ENCODE measurements around the gene AGBL5. TPM values are rescaled to one million over a fixed set of nuclear protein-coding genes. Genes with fewer than 3 reads are reported as not detected.
"Not testable (repeated sequence)": the region's sequence is repeated elsewhere in the genome, so short reads cannot be mapped to it uniquely, and the experiment has no call there.

AGBL5 gene
- total and polyA plus RNA-seq, 8 donors = 7.8 to 29.0 (median 12.2) TPM

GRCh38 chr2:27115519-27115918 lies 64.1 kb downstream of the AGBL5 start:
- TF ChIP-seq EP300 (IDR thresholded peaks at IDR 0.05) (no peak), CTCF (IDR thresholded peaks at IDR 0.05) (no peak), POLR2A (IDR thresholded peaks at IDR 0.05) (no peak), POLR2AphosphoS5 (IDR thresholded peaks at IDR 0.05) (no peak)
- Histone ChIP-seq H3K9me3 (no peaks in the 10 kb centered on the region), H3K4me1 (peaks cover 11 to 17% (median 13%) of the 10 kb centered on the region in 4 donors), H3K27ac (no peak overlapping the region), H3K36me3 (no peaks in the 10 kb centered on the region), H3K4me3 (no peak overlapping the region), H3K27me3 (peaks cover 10 to 39% (median 24%) of the 10 kb centered on the region in 3 donors)
- intact Hi-C loops (cut with DNase I; ENCODE audit: low total_unique reads) = no loop called here
- no peak for DNase-seq
- WGBS, 5 donors = 65 to 81% (median 69%) methylated on average over 2 of the region's 2 CpGs

DNA sequence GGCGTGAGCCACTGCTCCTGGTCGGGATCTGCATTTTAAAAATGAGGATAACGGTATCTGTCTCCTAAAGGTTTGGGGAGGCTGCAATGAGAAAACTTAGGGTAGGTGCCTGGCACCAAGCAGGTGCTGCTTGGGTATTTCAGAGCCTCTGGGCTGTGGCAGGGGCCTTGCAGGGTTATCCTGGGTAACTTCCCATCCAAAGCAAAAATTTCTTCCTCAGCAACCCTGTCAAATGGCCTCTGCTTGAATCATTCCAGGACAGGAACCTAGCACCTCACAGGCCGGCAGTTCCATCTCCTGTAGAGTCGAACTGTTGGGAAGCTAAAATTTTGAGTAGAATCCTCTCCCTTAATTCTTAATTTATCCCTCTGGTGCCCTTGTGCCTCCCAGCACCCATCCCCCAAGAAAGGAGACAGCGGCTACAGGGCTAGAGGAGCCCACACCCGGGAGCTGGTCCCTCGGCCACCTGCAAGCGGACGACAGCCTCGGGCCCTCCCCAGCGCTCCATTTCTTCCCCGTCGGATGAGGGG lies 66.6 kb downstream of the AGBL5 start:
- Histone ChIP-seq H3K27me3 (peaks cover 10 to 39% (median 24%) of the 10 kb centered on the region in 3 donors), H3K36me3 (no peaks in the 10 kb centered on the region), H3K4me3 (peak overlapping the region; percentile 44 to 58 (median 50)), H3K9me3 (no peaks in the 10 kb centered on the region), H3K27ac (no peak overlapping the region), H3K4me1 (peaks cover 11 to 21% (median 17%) of the 10 kb centered on the region in 4 donors)
- DNase-seq = no peak
- 23 to 26% (median 26%) methylated on average over 12 to 14 of the region's 14 CpGs for WGBS, 5 donors
- intact Hi-C loops (cut with DNase I; ENCODE audit: low total_unique reads) = no loop called here
- no peak for TF ChIP-seq POLR2AphosphoS5 (IDR thresholded peaks at IDR 0.05)
- TF ChIP-seq POLR2A (IDR thresholded peaks at IDR 0.05) = no peak
- TF ChIP-seq EP300 (IDR thresholded peaks at IDR 0.05) = no peak
- no peak for TF ChIP-seq CTCF (IDR thresholded peaks at IDR 0.05)

DNA sequence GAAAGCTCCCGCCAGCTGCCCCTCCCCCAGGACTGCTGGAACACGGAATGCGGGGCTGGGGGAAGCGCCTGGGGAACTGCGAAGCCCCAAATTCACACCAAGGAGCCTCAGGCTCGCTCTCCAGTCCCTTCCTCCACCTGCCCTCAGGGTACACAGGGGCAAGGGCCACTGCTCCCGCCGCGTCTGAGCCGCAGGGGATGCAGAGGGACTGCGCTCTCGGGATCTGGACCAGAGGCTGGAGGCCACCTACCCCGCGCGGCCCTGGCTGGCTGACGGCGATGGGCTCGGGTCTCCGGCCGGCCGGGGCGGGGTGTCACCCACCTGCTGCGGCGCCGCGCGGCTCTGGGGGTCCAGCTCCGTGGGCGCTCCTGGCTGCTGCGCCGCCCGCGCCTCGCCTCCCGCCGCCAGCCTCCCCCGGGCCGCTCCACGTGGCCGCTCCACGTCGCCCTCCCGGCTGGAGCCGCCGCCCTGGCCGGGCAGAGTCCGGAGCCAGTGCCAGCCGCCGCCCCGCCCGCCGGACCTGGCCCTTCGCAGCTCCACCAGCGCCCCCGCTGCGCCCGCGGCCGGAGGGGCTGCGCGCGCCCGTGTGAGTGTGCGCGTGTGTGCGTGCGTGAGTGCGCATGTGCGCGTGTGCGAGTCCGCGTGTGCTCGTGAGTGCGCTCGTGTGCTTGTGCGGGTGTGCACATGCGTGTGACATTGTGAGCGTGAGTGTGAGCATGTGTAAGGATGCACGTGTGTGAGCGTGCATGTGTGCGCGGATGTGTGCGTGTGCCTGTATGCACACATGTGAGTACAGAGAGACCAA lies 67.3 kb downstream of the AGBL5 start, which contains the start of gene CGREF1:
TSS of gene CGREF1 (minus strand) at position 604 of the 805 bp plus-strand sequence. CDS start 14,762 bp downstream, outside the sequence.
- H3K4me3 ChIP-seq = peak within 1 kb of the TSS; percentile 44 to 58 (median 50)
- no peaks in the 10 kb centered on the region for H3K9me3 ChIP-seq
- peak; percentile 45 to 68 for DNase-seq
- 2 to 13% (median 4%) methylated on average over 11 to 84 of the region's 84 CpGs for WGBS, 5 donors
- intact Hi-C loops (cut with DNase I; ENCODE audit: low total_unique reads) = no loop called here
- no peaks in the 10 kb centered on the region for H3K36me3 ChIP-seq
- H3K4me1 ChIP-seq = peaks cover 13 to 28% (median 23%) of the 10 kb centered on the region in 4 donors
- H3K27me3 ChIP-seq = peaks cover 10 to 39% (median 24%) of the 10 kb centered on the region in 3 donors
- TF ChIP-seq POLR2A (IDR thresholded peaks at IDR 0.05) (no peak), POLR2AphosphoS5 (IDR thresholded peaks at IDR 0.05) (no peak), CTCF (IDR thresholded peaks at IDR 0.05) (no peak), EP300 (IDR thresholded peaks at IDR 0.05) (no peak)
- H3K27ac ChIP-seq = no peak within 1 kb of the TSS

- Histone ChIP-seq H3K4me1 (peaks cover 17 to 33% (median 28%) of the 10 kb centered on the region in 4 donors), H3K27me3 (peaks cover 10 to 39% (median 24%) of the 10 kb centered on the region in 3 donors), H3K4me3 (peak overlapping the region; percentile 44 to 58 (median 50))
- H3K36me3 ChIP-seq; H3K27ac ChIP-seq; H3K9me3 ChIP-seq; DNase-seq; intact Hi-C loops (cut with DNase I; ENCODE audit: low total_unique reads): not testable (repeated sequence)
- WGBS, 5 donors = 71 to 82% (median 80%) methylated on average over 8 of the region's 8 CpGs
These were observed 67.8 kb downstream of the AGBL5 start for GRCh38 chr2:27119330-27119670.

Other genes with a start within 250 kb of the AGBL5 start
- under 1 TPM in 1 of 5 donors, not detected in 4; 0.55 TPM for gene DPYSL5, start 203.5 kb upstream of the AGBL5 start, total RNA-seq
- under 1 TPM in 1 of 3 donors, not detected in 2; 0.06 TPM for gene DPYSL5, start 203.5 kb upstream of the AGBL5 start, polyA plus RNA-seq
- gene MAPRE3, start 81.0 kb upstream of the AGBL5 start, total RNA-seq = 10 to 100 TPM in 2 of 5 donors, 1 to 10 TPM in 3; 7.0 to 19.9 (median 9.9) TPM
- 10 to 100 TPM; 12.3 to 24.1 (median 14.8) TPM for gene MAPRE3, start 81.0 kb upstream of the AGBL5 start, polyA plus RNA-seq
- 100 to 1,000 TPM in 2 of 5 donors, 10 to 100 TPM in 3; 30.1 to 206 (median 89.5) TPM for gene TMEM214, start 18.7 kb upstream of the AGBL5 start, total RNA-seq
- gene TMEM214, start 18.7 kb upstream of the AGBL5 start, polyA plus RNA-seq = 10 to 100 TPM; 17.1 to 35.1 (median 28.1) TPM
- gene OST4, start 20.0 kb downstream of the AGBL5 start, total RNA-seq = 100 to 1,000 TPM in 4 of 5 donors, 10 to 100 TPM in 1; 16.8 to 281 (median 134) TPM
- gene OST4, start 20.0 kb downstream of the AGBL5 start, polyA plus RNA-seq = 100 to 1,000 TPM; 421 to 610 (median 506) TPM
- 100 to 1,000 TPM in 2 of 5 donors, 10 to 100 TPM in 3; 17.5 to 208 (median 89.2) TPM for gene EMILIN1, start 26.9 kb downstream of the AGBL5 start, total RNA-seq
- gene EMILIN1, start 26.9 kb downstream of the AGBL5 start, polyA plus RNA-seq = 10 to 100 TPM; 19.6 to 53.1 (median 31.1) TPM
- gene KHK, start 35.1 kb downstream of the AGBL5 start, total RNA-seq = 10 to 100 TPM in 1 of 5 donors, 1 to 10 TPM in 3, not detected in 1; 1.3 to 18.2 (median 3.0) TPM
- gene KHK, start 35.1 kb downstream of the AGBL5 start, polyA plus RNA-seq = 1 to 10 TPM; 3.5 to 5.9 (median 4.2) TPM
- 1 to 10 TPM in 3 of 5 donors, not detected in 2; 1.4 to 4.1 (median 2.6) TPM for gene CGREF1, start 67.5 kb downstream of the AGBL5 start, total RNA-seq
- 1 to 10 TPM; 2.3 to 3.2 (median 2.4) TPM for gene CGREF1, start 67.5 kb downstream of the AGBL5 start, polyA plus RNA-seq
- not detected for gene ABHD1, start 72.1 kb downstream of the AGBL5 start, total RNA-seq
- under 1 TPM in 2 of 3 donors, not detected in 1; 0.23 to 0.75 TPM for gene ABHD1, start 72.1 kb downstream of the AGBL5 start, polyA plus RNA-seq
- gene PREB, start 83.0 kb downstream of the AGBL5 start, total RNA-seq = 100 to 1,000 TPM in 1 of 5 donors, 10 to 100 TPM in 4; 14.2 to 107 (median 29.4) TPM
- 10 to 100 TPM; 37.3 to 48.4 (median 44.6) TPM for gene PREB, start 83.0 kb downstream of the AGBL5 start, polyA plus RNA-seq
- gene PRR30, start 87.7 kb downstream of the AGBL5 start, total RNA-seq = not detected
- not detected for gene PRR30, start 87.7 kb downstream of the AGBL5 start, polyA plus RNA-seq
- not detected for gene TCF23, start 97.3 kb downstream of the AGBL5 start, total RNA-seq
- under 1 TPM in 1 of 3 donors, not detected in 2; 0.03 TPM for gene TCF23, start 97.3 kb downstream of the AGBL5 start, polyA plus RNA-seq
- 100 to 1,000 TPM in 3 of 5 donors, 10 to 100 TPM in 2; 67.4 to 532 (median 131) TPM for gene ATRAID, start 160.4 kb downstream of the AGBL5 start, total RNA-seq
- 100 to 1,000 TPM in 2 of 3 donors, 10 to 100 TPM in 1; 86.6 to 140 (median 111) TPM for gene ATRAID, start 160.4 kb downstream of the AGBL5 start, polyA plus RNA-seq
- 10 to 100 TPM; 19.3 to 71.0 (median 24.9) TPM for gene SLC5A6, start 160.6 kb downstream of the AGBL5 start, total RNA-seq
- gene SLC5A6, start 160.6 kb downstream of the AGBL5 start, polyA plus RNA-seq = 10 to 100 TPM in 1 of 3 donors, 1 to 10 TPM in 2; 5.7 to 15.0 (median 6.0) TPM
- 100 to 1,000 TPM in 2 of 5 donors, 10 to 100 TPM in 3; 12.2 to 130 (median 78.2) TPM for gene CAD, start 165.7 kb downstream of the AGBL5 start, total RNA-seq
- 10 to 100 TPM in 1 of 3 donors, 1 to 10 TPM in 2; 4.4 to 16.5 (median 6.5) TPM for gene CAD, start 165.7 kb downstream of the AGBL5 start, polyA plus RNA-seq
- gene SLC30A3, start 211.4 kb downstream of the AGBL5 start, total RNA-seq = not detected
- not detected for gene SLC30A3, start 211.4 kb downstream of the AGBL5 start, polyA plus RNA-seq
- not detected for gene DNAJC5G, start 223.8 kb downstream of the AGBL5 start, total RNA-seq
- gene DNAJC5G, start 223.8 kb downstream of the AGBL5 start, polyA plus RNA-seq = not detected
- gene TRIM54, start 230.8 kb downstream of the AGBL5 start, total RNA-seq = under 1 TPM in 1 of 5 donors, not detected in 4; 0.87 TPM
- gene TRIM54, start 230.8 kb downstream of the AGBL5 start, polyA plus RNA-seq = under 1 TPM; 0.13 to 0.61 (median 0.25) TPM

Data from stomach (tissue), 9 donors.